ENCODE measurements around the gene MX2.
A peak's percentile ranks its signal among the peaks of the same experiment; 100 is the strongest.

Gene MX2

GRCh38 chr21:41318218-41318617, 43.6 kb upstream of the MX2 start:
- CTCF ChIA-PET, result interaction anchor here (1.1 to 2.5 kb wide), 3 partner anchors 10 to 35 kb away, joined by 3 to 8 read pairs (median 8); no protein-coding TSS in a partner anchor
- POLR2A ChIA-PET, result no interaction called here
- no peak for DNase-seq (ENCODE audit: extremely low spot score)
- TF ChIP-seq CTCF (IDR thresholded peaks at IDR 0.05; ENCODE audit: control extremely low read depth, extremely low read depth, low read depth, missing control alignments), result no peak

- POLR2A ChIA-PET, result no interaction called here
- CTCF ChIA-PET, result interaction anchor here (1.1 to 2.5 kb wide), 3 partner anchors 9 to 36 kb away, joined by 3 to 8 read pairs (median 8); no protein-coding TSS in a partner anchor
- no peak for TF ChIP-seq CTCF (IDR thresholded peaks at IDR 0.05; ENCODE audit: control extremely low read depth, extremely low read depth, low read depth, missing control alignments)
- DNase-seq (ENCODE audit: extremely low spot score), result no peak
These were observed 42.6 kb upstream of the MX2 start for GRCh38 chr21:41319273-41319672.

- ChIA-PET CTCF (interaction anchor here (0.7 to 2.4 kb wide), 4 partner anchors 22 to 41 kb away, joined by 3 to 9 read pairs (median 6); no protein-coding TSS in a partner anchor), POLR2A (no interaction called here)
- DNase-seq (ENCODE audit: extremely low spot score), result peak; percentile 48
- no peak for TF ChIP-seq CTCF (IDR thresholded peaks at IDR 0.05; ENCODE audit: control extremely low read depth, extremely low read depth, low read depth, missing control alignments)
These were observed 40.5 kb upstream of the MX2 start for GRCh38 chr21:41321211-41321907.

- no peak for DNase-seq (ENCODE audit: extremely low spot score)
- CTCF ChIA-PET, result interaction anchor here (0.7 to 2.4 kb wide), 2 partner anchors 39 to 41 kb away, joined by 3 to 9 read pairs; no protein-coding TSS in a partner anchor
- POLR2A ChIA-PET, result no interaction called here
- no peak for TF ChIP-seq CTCF (IDR thresholded peaks at IDR 0.05; ENCODE audit: control extremely low read depth, extremely low read depth, low read depth, missing control alignments)
These were observed 39.8 kb upstream of the MX2 start for GRCh38 chr21:41321908-41322495.

- no peak for TF ChIP-seq CTCF (IDR thresholded peaks at IDR 0.05; ENCODE audit: control extremely low read depth, extremely low read depth, low read depth, missing control alignments)
- ChIA-PET CTCF (interaction anchor here (2.4 kb wide), 1 partner anchor 39 kb away, joined by 9 read pairs; no protein-coding TSS in a partner anchor), POLR2A (no interaction called here)
- DNase-seq (ENCODE audit: extremely low spot score), result no peak
These were observed 39.1 kb upstream of the MX2 start for GRCh38 chr21:41322496-41323382.
